DND-41 (cell line): ENCODE data around the gene RXRB.

Experiments
- ATAC-seq: fragments of 200-7000 bp; cut with Tn5 transposase; 3 replicates; pipeline ENCODE4 v1.9.1; 2021; ENCODE audit warnings: low read depth; ENCODE audit not compliant: insufficient read depth
- DNase-seq: peaks from one replicate; pipeline ENCODE4 v3.0.0-alpha.2; 2020
- H2AFZ ChIP-seq: 2 replicates; pipeline ENCODE4 v1.6.0; 2012; ENCODE audit warnings: low read depth, low read length
- H3K27ac ChIP-seq: 2 replicates; pipeline ENCODE4 v1.5.1; 2012; ENCODE audit warnings: low read length, inconsistent platforms
- H3K27me3 ChIP-seq: fragments of 200-600 bp; sonication (generic); 2 replicates; pipeline ENCODE4 v1.6.0; 2012; ENCODE audit warnings: low read length, mild to moderate bottlenecking, inconsistent platforms; ENCODE audit not compliant: insufficient read depth, poor library complexity
- H3K36me3 ChIP-seq: 2 replicates; pipeline ENCODE4 v1.5.1; 2012; ENCODE audit warnings: low read length, inconsistent platforms; ENCODE audit not compliant: insufficient read depth
- H3K4me1 ChIP-seq: 2 replicates; pipeline ENCODE4 v1.5.1; 2012; ENCODE audit warnings: mild to moderate bottlenecking, low read length; ENCODE audit not compliant: insufficient read depth
- H3K4me2 ChIP-seq: 2 replicates; pipeline ENCODE4 v1.6.0; 2012; ENCODE audit warnings: mild to moderate bottlenecking, moderate library complexity, low read length, inconsistent platforms; ENCODE audit not compliant: insufficient read depth
- H3K4me3 ChIP-seq, 2 experiments: fragments of 200-600 bp in 1 of 2; shearing (Covaris generic) in 1 of 2; 2 replicates each; pipeline ENCODE4 v1.5.1; 2012 to 2016; ENCODE audit warnings: inconsistent platforms in 2 of 2, low read length in 2 of 2, mild to moderate bottlenecking in 2 of 2, low read depth in 1 of 2, moderate library complexity in 1 of 2
- H3K79me2 ChIP-seq: 2 replicates; pipeline ENCODE4 v1.6.0; 2012; ENCODE audit warnings: low read length, inconsistent platforms; ENCODE audit not compliant: insufficient read depth
- H3K9ac ChIP-seq: 2 replicates; pipeline ENCODE4 v1.6.0; 2012; ENCODE audit warnings: low read depth, mild to moderate bottlenecking, inconsistent platforms, low read length, moderate library complexity
- H3K9me3 ChIP-seq: 2 replicates; pipeline ENCODE4 v1.5.1; 2012; ENCODE audit warnings: low read length, moderate library complexity, mild to moderate bottlenecking, inconsistent platforms; ENCODE audit not compliant: insufficient read depth, severe bottlenecking
- H4K20me1 ChIP-seq: 2 replicates; pipeline ENCODE4 v1.6.0; 2012; ENCODE audit warnings: low read length; ENCODE audit not compliant: insufficient read depth
- CTCF ChIP-seq: IDR thresholded peaks from 2 replicates; pipeline ENCODE4 v1.5.1; 2012; ENCODE audit warnings: borderline replicate concordance, low read length, moderate library complexity, mild to moderate bottlenecking; ENCODE audit not compliant: poor library complexity, severe bottlenecking; ENCODE audit errors: extremely low read depth
- EZH2 ChIP-seq: IDR thresholded peaks from 3 replicates; pipeline ENCODE4 v1.6.1; 2012; ENCODE audit warnings: borderline replicate concordance, low read depth, mild to moderate bottlenecking, moderate library complexity, low read length, inconsistent platforms; ENCODE audit not compliant: severe bottlenecking

The RXRB gene

GRCh38 chr6:33147807-33148666 is 52.4 kb downstream of the RXRB start:
- Histone ChIP-seq H3K4me1 (no peaks in the 10 kb centered on the region), H3K27ac (no peak overlapping the region), H3K9me3 (peaks cover 3% of the 10 kb centered on the region), H3K36me3 (no peaks in the 10 kb centered on the region), H2AFZ (no peak overlapping the region), H4K20me1 (no peaks in the 10 kb centered on the region), H3K79me2 (no peaks in the 10 kb centered on the region), H3K4me3 (no peak overlapping the region), H3K27me3 (peaks cover 3% of the 10 kb centered on the region), H3K4me2 (no peak overlapping the region), H3K9ac (no peak overlapping the region)
- DNase-seq (no peak), ATAC-seq (no peak)
- peak; percentile 83 for TF ChIP-seq CTCF
- no peak for TF ChIP-seq EZH2

GRCh38 chr6:33144373-33144772 is 56.1 kb downstream of the RXRB start:
- no peak overlapping the region for H3K4me2 ChIP-seq
- peaks cover 17% of the 10 kb centered on the region for H3K27me3 ChIP-seq
- TF ChIP-seq EZH2, result no peak
- TF ChIP-seq CTCF, result no peak
- no peaks in the 10 kb centered on the region for H3K36me3 ChIP-seq
- H2AFZ ChIP-seq, result no peak overlapping the region
- no peaks in the 10 kb centered on the region for H3K79me2 ChIP-seq
- H4K20me1 ChIP-seq, result no peaks in the 10 kb centered on the region
- ATAC-seq (no peak), DNase-seq (no peak)
- no peak overlapping the region for H3K27ac ChIP-seq
- H3K4me1 ChIP-seq, result no peaks in the 10 kb centered on the region
- no peak overlapping the region for H3K9ac ChIP-seq
- H3K9me3 ChIP-seq, result no peaks in the 10 kb centered on the region
- H3K4me3 ChIP-seq, result no peak overlapping the region
